ENCODE results near the gene LEMD2.

LEMD2 gene

DNA sequence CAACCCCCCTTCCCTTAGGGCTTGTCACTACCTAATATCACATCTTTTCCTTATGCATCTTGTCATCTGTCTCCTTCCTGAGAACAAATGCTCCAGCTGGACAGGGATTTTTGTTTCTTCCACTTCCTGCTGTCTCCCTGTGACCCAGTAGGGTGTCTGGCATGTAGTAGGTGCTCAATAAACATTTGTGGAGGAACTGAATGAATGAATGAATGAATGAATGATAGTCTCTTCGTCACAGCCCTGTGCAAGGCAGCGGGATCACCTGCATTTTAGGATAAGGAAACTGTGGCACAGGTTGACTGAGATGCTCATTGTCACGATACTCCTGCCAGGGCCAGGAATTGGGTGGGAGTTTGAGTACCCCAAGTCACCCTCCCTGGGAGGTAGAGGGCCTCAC lies 14.2 kb downstream of the LEMD2 start:
- no peak for DNase-seq (ENCODE audit: low read depth in 2 of 2)

DNA sequence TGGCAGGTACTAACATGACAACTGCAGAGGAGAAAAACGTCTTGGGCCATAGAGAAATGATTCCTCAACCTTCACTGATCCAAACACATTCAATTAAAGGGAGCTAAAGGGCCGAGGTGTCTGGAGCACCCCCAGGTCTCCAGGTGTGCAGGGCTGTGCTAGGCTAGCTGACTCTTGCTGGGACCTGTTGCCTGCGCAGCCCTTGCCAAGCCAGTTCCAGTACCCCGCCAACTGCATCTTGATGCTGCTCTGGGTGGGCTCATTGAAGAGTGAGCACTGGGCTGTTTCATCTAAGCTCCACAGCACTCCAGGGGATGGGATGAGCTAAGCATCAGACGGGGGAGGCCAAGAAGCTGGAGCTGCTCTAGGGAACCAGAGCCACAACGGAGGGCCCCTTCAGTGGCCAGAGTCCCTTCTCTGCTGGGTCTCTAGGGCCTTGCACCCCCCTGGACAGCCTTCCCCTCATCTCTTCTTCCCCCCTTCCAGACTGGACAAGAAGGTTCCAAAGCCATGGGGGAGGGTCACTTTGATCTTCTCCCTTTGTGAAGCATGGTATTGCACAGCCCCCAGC lies 15.9 kb downstream of the LEMD2 start:
- no peak for DNase-seq (ENCODE audit: low read depth in 2 of 2)

DNA sequence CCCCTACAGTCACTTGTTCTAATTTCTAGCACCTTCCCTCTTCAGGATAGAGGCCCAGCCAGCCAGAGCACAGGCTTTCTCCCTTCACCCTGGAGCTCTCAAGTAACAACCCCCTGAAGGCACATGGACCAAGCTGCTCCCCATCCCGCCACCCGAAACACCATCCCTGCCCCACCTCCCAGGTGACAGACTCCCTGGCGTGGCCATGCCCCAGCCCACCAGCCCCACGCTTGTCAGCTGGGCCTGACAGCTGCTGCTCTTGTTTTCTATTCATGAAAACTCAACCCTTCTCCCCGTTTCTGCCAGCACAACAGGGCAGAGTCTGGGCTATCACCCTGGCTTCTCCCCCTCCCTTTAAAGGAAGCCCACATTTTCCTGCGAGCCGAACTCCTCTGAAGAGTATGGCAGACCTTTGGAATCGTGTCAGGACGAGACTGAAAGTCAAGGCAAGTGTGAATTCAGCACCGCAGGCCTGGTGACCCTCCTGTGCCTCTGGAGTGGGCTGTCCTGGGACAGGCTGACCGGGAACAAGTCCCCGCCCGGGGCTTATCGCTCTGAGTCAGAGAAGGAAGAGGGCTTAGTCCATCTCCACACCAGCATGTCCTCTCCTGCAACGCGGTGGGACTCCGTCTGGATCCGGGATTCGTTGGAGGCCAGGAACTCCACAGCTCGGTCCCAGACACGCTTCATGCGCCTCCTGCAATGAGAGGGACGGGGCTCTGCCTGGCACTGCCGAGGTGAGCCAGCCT lies 16.7 kb downstream of the LEMD2 start:
- DNase-seq (ENCODE audit: low read depth in 2 of 2), result no peak

DNA sequence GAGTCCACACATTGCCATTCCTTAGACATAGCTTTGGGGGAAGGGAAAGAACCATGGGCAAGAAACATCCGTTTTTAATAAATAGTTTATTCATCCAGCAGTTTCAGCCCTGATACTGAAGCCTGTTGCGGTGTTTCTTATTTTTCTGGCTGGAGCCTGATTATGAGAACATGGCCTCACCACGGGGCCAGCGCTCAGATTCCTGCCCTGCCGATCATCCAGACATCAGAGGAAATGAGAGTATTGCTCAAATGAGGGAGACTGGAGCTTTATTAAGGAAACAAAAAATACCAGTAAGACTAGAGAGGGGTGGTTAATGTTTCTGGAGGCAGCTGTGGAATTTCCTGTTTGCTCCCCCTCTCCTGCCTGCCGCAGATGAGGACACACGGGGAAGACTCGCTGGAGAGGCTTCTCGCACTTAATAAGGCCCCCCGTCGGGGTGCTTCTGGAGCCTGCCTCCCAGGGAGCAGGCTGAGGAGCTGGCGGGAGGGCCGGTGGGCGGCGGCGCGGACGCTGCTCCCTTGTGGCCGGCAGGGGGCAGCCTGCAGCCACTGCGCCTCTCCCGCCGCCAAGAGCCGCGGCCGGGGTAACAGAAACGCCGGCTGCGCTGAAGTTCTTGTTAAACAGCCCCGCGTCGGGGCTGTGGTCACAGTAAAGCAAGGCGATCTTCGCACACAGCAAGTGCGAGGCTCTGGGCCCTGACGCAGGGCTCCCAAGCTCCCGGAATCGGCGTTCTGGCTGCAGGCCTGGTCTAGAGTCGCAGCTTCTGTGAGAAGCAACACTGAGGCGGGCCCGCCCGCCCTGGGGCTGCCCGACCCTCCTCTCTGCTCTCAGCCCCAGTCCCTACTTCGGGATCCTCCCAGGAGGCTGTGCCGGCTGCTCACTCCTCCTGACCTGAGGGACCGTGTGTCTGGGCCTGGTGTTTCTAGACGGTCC lies 17.5 kb downstream of the LEMD2 start:
- DNase-seq (ENCODE audit: low read depth in 2 of 2), result peak; percentile 34 to 48

DNA sequence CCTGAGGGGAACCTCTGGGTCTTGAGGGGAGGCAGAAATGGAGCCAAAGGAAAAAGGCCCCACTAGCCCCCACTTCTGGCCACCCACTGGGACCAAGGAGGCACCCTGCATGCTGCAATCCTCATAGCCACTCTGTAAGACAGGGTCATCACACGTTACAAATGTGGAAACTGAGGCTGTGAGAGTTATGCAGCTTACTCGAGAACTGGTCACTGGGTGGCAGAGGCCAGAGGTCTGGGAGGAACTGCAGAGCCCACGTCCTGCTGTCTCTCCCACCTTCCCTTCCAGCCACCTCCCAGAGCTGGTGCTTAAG lies 18.1 kb downstream of the LEMD2 start:
- no peak for DNase-seq (ENCODE audit: low read depth in 2 of 2)

DNA sequence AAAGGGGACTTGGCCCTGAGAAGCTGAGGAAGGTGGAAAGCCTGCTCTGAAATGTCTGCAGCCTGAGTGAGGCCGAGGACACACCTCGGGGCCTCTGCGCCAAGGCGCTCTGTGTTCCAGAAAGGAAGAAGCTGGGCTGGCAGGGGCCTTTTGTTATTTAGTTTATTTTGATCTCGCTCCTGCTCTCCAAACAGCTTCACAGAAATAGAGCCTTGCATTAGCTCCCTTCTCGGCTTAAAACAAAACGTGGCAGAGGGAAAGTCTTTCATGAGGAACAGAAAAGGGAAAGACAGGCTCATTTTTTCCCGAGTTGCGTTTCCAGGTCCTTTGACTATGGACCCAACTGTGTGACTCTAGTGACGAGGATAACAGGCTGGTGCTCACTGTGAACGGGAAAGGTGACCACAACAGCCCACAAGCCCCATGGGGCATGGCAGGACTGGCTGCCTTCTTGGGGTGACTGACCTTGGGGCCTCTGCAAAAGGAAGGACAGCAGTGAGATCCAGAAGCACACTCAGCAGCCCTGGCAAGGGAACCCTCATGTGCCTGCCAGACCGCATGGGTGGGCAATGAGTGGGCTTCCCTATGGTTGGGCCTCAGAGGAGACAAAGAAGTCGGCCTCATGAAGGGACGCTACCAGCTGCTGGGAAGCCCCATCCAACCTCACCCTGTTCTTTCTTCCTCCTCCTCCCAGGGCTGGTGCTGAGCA lies 18.7 kb downstream of the LEMD2 start:
- no peak for DNase-seq (ENCODE audit: low read depth in 2 of 2)

DNA sequence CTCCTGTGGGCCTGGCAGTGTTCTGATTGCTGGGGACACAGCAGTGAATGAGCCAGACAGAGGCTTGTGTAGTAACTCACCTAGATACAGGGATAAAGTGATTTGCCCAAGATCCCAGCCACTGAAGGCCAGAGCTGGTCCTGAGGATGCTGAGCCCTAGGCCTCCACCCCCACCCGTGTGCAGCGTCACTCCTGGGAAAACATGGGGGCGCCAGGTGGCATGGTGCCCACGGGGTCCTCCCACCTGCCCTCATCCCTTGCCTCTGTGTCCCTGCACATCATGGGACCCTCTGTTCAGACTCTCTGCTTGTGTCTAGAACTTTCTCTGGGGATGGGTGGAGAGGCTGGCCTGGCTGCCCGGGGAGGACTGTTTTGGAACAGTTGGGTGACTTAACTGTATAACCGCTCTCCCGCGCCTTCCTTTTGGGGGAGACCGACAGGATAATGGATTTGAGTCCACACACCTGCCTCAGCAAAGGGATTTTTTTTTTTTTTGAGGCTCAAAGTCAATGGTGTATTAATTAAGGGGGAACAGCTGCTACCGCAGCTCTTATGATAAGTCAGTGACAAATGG lies 19.6 kb downstream of the LEMD2 start:
- no peak for DNase-seq (ENCODE audit: low read depth in 2 of 2)

DNA sequence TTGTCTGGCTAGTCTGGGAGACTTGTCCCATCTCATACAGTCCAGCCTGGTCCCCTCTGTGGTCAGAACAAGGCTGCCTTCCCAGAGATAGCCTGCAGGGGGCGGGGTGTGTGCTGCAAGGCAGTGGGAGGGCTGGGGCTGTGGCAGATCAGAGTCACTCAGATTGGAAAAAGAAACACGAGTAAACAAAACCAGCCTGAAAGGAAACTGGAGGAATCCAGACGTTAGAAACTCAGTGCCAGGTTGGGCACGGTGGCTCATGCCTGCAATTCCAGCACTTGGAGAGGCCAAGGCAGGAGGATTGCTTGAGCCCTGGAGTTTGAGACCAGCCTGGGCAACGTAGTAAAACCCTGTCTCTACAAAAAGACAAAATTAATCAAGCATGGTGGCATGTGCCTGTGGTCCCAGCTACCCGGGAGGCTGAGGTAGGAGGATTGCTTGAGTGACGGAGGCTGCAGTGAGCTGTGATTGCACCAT lies 20.2 kb downstream of the LEMD2 start:
- DNase-seq (ENCODE audit: low read depth in 2 of 2), result peak; percentile 54 to 71

DNA sequence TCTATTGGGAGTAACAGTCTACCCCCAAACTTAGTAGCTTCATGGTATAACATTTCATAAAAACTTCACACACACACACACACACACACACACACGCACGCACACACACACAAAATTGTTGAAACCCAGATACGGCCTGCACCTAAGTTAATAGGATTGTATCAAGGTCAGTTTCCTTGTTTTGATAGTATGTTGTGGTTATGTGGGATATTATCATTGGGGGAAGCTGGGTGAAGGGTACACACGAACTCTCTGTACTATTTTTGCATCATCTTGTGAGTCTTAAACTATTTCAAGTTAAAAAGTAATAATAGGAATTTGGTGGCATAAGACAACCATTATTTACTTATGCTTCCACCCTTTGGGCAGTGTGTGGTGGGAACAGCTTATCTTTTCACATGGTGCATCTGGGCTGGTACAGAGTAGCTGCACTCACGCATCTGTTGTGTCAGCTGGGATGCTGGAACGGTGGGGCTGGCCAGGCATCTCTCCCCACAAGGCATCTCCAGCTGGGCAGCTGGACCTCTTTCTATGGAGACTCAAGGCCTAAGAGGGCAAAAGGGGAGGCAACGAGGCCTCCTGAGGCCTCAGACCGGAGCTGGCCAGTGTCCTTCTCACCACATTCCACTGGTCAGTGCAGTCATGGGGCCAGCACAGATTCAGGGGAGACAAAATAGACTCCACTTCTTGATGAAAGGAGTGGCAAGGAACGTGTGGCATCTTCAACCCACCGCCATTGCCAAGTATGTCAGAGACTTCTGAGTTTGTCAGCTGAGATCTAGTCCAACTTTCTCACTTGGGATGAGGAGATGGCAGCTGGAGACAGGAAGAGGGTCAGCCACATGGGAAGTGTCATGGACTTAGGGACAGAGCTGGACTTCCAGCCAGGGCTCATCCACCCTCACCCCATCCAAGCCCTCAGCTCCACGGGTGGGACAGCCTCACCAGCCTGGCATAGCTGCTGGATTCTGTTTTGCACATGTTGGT lies 21.7 kb downstream of the LEMD2 start:
- DNase-seq (ENCODE audit: low read depth in 2 of 2), result no peak

DNA sequence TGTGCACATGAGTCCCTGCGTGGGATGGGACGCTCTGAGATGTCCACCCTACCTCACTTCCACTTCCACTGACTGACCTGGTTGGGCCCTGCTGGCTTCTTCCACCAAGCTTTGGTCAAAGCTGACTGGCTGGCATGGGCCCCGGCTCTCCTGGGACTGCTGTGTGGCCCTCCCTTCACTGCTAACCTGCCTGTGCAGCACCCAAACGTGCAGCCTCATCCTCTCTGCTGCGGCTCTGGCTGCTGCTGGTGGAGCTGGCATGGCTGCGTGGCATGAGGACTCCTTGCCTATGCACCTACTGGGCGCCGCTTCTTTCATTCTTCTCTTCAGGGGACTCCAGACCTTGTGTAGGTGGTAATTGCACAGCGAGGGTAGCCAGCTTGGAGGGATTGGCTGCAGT lies 23.6 kb downstream of the LEMD2 start:
- no peak for DNase-seq (ENCODE audit: low read depth in 2 of 2)

DNA sequence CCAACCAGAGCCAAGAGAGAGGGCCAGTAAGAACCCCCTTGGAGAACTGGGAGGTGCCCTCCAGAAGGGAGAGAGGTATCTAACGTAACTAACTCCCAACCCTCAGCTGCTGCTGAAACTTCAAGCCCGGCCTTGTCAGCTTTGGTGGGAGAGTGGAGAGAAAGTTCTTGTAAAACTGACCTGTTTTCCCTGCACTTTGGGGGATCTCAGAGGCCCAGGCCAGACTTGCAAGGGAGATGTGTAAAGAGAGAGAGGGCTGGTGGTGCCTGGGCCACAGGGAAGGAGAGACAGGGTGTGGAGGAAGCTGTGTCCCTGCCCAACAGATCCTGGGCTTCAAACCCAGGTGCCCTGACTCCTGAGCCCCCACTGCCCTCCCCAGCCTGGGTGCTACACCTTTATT lies 24.9 kb downstream of the LEMD2 start:
- DNase-seq (ENCODE audit: low read depth in 2 of 2), result no peak

DNA sequence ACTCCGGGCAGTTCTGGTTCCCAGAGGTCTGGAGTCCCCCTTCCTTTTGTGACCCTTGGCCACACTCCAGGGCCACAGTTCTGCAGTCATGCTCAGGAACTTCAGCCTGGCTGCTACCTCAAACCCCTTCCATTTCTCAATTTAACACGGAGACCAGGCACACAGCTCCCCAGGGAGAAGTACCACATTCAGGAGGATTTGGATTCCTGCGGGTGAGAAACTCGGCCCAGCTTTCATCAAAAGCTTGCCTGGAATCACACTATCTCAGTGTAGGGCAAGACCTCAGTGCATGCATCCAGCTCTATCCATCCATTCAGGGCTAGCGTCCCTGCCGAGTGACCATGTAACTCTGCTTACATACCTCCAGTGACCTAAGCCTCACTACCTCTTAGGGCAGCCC lies 25.4 kb downstream of the LEMD2 start:
- no peak for DNase-seq (ENCODE audit: low read depth in 2 of 2)

DNA sequence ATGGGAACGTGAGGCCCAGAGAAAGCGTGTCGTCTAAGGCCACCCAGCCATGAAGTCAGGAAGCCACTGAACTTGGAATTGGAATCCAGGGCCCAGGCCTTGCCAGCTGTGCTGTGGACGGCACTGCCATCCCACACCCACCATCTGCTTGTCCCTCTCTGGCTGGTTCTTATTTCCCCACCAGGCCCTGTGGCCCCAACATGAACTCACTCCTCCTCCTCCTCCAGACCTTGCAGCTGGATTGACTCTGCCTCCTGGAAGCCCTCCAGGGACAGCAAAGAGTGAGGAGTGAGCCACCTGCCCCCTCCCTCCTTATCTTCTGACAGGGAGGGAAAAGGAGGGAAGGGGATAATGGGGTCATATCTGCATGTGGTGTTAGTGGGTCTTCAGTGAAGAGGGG lies 26.2 kb downstream of the LEMD2 start:
- no peak for DNase-seq (ENCODE audit: low read depth in 2 of 2)

DNA sequence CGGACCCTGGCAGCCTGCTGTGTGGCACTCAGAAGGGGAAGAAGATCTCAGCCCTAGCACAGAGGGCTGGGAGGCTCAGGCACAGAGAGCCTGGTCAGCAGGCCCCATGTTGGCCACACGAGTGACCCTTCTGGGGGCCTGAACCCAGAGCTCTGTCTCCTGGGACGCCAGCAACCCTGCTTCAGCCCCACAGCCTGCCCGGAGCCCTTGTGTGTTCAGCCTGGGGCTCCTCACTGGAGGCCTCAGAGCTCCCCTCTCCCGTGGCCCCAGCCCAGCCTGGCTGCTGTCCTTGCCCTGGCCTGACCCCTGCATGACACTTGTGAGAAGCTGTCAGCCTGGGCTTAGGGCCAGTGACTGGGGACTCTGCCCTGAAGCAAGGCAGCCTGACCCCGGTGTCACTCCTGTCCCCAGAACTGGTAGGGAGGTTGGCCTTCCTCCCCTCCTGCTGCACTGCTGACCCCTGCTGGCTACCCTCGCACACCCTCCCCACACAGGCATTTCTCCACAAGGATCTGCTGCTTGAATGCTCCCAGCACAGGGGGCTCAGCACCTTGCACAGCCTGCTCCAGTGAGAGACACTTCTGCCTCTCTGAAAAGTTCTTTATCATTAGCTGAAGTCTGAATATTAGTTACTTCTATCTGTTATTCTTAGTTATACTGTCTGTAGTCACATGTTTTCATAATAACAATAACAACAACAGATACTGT lies 26.9 kb downstream of the LEMD2 start:
- peak in 1 of 2 donors; percentile 27 for DNase-seq (ENCODE audit: low read depth in 2 of 2)

DNA sequence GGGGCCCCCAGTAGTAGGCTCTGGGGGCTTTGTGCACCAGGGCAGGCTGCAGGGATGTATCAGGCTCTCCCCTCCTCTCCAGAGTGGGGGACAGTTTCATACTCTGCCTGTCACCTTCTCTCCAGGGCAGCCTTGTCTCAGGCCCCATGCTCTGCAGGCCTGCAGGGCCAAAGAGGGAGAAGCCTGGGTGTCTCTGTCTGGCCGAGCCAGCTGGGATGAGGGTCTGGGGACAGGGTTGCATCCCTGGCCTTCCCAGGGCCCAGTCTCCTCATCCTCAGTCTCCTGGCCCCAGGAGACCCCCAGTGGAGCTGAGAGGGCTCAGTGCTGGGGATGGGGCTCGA lies 27.4 kb downstream of the LEMD2 start:
- no peak for DNase-seq (ENCODE audit: low read depth in 2 of 2)

DNA sequence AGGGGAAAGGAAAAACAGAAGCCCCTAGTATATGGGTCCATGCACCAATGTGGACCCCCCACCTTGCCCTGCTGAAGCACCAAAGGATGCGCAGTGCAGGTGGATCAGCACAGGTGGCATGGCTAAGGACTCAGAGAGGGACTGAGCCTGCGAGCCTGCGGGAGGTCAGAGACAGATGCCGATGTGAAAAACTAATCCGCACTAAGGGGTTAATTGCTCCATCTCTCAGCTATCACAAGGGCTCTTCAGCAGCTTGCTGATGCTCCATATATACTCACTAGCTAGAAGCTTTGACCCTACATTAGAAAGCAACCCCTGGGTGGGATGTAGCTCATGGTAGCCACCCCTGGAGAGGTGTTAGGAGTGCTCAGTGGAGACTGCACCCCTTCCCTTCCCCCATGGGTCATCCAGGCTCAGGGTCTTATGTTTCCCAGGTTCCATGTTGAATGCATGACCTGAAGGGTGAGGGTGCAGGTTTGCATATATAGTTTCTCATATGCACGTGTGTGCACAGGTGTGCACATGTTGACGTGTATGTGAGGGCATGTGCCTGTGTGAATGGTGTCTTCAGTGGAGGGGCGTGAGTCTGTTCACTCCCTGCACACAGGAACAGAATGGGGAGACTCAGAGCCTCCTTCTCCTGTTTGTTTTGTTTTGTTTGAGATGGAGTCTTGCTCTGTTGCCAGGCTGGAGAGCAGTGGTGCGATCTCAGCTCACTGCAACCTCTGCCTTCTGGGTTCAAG lies 28.9 kb downstream of the LEMD2 start:
- no peak for DNase-seq (ENCODE audit: low read depth in 2 of 2)

DNA sequence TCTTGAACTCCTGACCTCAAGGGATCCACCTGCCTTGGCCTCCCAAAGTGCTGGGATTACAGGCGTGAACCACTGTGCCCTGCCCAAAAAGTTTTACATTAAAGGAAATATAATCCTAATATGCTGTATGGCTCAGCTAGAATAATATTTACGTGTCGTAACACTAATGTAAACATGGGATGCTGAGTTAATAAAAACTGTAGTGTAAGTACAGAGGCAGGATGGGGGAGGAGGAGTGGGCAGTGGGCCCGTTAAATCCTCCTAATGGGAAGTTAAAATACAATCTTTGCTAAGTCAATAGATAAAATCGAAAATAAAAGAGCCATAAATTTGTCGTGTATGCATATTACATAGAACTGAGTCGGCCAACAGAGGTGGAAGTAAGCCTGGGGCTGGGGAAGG lies 30.1 kb downstream of the LEMD2 start:
- no peak for DNase-seq (ENCODE audit: low read depth in 2 of 2)

DNA sequence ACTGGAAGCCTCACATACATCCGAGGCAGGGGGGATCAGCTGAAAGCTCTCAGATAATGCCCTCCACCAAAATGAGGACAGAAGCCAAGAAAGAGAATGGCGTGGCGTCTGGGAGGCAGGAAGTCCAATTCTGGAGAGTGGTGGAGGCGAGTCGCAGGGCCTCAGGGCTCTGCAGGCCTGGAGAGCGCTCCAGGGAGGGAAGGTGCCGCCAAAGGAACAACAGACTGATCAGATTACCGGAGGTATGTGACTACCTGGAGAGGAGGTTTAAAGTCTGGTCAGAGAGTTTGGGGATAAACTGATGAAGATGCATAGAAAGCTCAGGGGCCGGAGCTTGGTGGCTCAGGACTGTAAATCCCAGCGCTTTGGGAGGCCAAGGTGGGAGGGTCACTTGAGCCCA lies 31.0 kb downstream of the LEMD2 start:
- DNase-seq (ENCODE audit: low read depth in 2 of 2), result no peak

DNA sequence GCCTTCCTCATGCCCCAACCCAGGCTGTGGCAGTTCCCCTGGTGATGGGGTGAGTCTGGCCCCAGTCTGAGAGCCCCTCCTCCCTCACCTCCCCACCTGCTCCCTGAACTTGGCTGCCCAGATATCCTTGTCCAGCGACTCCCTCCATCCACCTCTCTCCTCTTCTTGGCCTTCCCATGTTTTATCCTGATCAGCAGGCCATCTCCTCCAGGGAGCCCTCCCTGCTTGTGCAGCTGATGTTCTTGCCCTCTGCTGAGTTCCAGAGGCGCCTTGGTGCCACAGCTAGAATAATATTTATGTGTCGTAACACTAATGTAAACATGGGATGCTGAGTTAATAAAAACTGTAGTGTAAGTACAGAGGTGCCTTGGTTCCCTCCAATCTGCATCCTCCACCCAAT lies 31.8 kb downstream of the LEMD2 start:
- DNase-seq (ENCODE audit: low read depth in 2 of 2), result no peak

All from stimulated activated CD4-positive, alpha-beta T cell treated with anti-CD3 and anti-CD28 coated beads, Interleukin-15, amount 100 ng/mL, for 48 hours (primary cell).